Measurements from ENCODE around the gene HCLS1.
"Not testable (repeated sequence)": the region's sequence is repeated elsewhere in the genome, so short reads cannot be mapped to it uniquely, and the experiment has no call there.

HCLS1 gene

DNA sequence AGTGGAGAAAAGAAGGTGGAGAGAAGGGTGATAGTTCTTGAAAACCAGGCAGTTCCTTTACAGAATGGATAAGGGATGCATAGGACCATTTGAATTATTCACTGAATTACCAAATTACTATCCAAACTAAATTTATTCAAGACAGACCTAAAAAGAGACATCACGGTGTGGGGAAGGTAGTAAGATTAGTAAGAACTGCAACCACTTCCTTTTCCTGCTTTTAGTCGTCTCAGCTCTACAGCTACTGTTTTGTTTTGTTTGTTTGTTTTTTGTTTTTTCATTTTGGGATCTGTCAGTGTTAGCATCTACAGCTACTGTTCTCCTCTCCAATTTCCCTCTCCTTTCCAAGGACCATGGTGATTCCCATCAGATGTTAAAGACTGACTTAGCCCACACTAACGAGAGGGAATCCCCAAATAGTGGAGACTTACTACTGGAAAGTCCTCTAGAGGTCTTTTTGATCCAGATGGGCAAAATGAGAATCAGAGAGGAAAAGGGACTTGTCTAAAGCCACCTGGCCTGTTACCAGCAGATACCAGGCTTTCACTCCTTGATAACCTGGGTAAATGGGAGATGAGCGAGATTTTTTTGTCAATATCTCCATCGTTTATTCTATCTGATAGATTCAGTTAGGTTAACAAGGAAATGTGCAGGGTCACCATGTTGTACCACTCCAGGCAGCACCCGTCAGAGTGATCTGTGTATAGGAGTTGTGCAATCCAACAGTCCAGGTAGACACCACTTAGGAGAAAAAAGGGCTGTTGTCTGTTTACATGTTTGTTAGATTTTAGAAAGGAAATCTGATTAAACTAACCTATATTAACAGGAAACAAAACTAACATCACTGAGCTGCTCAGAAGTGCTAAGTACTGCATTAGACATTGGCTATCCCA is 6.0 kb downstream of the HCLS1 start:
- DNase-seq (ENCODE audit: low read depth in 2 of 2) = no peak

DNA sequence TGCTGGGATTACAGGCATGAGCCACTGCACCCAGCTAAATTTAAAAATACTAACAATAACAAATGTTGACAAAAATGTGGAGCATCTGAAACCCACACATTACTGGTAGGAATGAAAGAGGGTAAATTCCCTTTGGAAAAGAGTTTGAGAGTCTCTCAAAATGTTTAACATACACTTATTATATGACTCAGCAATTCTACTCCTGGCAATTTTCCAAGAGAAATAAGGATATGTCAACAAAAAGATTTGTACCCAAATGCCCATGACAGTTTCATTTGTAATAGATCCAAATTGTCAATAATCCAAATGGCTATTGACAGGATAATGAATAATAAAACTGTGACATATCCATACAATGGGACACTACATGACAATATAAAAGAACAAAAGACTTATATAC is 9.0 kb downstream of the HCLS1 start:
- DNase-seq (ENCODE audit: low read depth in 2 of 2) = no peak

DNA sequence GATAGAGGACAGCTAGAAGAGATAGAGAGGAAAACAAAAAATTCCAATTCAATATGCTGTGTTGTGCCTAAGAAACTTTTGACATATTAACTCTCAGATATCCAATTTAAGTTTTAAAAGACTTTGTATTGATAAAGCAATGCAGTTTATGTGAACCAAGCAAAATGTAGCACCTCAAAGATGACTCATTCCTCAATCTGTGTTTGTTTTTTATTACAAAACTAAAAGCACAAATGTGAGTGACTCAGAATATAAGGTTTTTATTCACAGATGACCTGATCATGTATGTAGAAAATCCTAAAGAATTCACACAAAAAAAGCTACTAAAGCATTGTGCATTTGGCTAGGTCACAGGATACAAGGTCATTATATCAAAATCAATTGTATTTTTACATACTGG is 11.1 kb downstream of the HCLS1 start:
- DNase-seq (ENCODE audit: low read depth in 2 of 2) = no peak

DNA sequence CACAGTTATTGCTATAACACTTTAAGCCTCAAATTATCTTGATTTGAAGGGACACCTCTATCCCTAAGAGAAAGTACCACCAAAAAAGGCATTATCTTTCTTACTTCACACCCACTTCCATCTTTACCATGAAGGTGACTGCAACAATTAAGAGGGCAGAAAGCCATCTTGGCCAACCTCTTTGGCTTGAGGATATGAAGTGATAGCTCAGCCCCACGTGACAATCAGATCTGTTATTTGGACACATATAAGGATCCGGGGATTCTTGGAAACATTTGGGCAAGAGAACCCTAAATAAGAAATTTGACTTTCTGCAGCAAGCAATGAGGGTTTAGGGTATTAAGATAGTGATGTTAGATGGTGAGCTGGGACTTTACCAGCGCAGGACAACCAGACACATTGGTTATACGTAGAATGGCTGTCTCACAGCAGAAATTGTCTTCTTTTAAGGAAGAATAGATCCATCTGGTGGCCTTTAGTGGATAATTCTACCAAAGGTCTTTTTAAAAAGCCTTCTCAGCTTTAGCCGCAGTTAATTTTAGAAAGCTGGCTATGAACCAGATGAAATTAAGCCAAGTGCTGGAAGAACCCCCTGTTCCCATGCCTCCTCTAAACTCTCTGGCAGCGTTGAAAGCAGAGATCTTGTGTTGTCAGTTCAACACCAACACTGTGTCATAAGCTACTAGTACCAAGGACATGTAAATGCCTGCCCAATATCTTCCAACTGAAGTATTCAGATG is 12.3 kb downstream of the HCLS1 start:
- no peak for DNase-seq (ENCODE audit: low read depth in 2 of 2)

DNA sequence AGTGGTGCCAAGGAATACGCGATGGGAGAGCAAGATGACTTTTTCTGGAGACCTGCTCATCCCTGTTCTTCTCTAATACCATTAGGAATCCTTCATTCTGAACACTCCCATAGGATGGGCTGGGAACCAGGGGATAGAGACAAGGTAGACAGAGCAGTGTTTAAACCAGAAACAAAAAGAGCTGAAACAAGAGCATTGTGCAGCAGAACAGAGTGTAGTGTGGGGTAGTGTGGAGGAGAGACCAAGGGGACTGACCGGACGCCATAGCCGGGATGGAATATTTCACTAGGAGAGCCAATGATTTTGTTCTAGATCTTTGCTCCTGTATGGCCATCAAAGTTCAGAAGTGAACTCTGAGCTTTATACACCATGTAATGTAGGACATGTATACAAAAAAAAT is 15.6 kb downstream of the HCLS1 start:
- DNase-seq (ENCODE audit: low read depth in 2 of 2) = no peak

DNA sequence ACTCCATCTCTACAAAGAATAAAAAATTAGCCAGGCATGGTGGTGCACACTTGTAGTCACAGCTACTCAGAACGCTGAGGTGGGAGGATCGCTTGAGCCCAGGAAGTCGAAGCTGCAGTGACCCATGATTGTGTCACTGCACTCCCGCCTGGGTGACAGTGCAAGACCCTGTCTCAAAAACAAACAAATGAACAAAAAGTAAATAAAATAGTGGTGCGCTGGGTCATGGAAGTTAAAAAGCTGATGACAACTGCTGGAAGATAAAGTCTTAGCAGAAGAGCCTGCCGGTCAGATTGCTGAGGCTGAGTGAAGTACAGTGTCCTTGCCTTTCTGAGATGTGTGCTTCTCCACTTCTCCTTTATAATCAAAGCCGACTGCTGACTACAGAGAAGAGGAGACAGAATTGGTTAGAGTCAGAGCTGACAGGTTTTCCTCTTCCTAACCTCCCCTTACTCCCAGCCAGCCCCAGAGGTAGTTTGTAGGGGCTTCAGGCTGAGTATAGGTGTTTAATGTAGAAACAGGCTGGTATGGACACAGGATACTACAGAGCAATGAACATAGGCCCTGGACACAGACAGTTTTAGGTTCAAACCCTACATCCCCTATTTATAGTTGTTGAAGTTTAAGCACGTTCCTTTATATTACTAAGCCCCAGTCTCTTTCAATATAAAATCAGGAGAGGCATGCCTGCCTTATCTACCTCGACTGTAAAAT is 17.9 kb downstream of the HCLS1 start:
- DNase-seq (ENCODE audit: low read depth in 2 of 2) = no peak

DNA sequence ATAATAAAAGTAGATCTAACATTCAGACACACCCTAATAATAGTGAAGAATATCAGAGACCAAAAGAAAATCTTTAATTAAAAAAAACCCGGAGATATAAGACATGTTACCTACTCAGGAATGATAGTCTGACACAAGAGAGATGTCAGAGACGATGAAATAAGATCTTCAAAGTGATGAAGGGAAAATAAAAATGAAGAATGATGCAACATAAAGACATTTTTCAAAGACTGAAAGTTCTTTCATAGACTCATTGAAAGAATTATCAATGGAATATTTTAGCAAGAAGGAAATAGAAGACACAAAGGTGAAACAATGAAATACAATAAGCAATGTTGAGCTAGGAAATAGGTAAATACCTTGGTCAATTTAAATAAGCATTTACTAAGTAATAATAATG is 19.6 kb downstream of the HCLS1 start:
- no peak for DNase-seq (ENCODE audit: low read depth in 2 of 2)

DNA sequence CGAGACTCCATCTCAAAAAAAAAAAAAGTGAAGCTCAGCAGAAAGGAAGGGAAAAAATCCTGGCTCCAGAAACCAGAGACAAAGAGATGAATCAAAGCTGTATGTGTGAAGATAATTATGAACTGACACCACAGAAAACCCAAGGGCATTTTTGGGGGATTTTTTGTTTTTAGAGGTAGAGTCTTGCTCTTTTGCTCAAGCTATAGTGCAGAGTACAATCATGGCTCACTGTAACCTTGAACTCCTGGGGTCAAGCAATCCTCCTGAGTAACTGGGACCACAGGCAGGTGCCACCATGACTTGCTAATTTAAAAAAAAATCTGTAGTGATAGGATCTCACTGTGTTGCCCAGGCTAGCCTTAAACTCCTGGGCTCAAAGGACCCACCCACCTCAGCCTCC is 22.8 kb downstream of the HCLS1 start:
- DNase-seq (ENCODE audit: low read depth in 2 of 2) = no peak

DNA sequence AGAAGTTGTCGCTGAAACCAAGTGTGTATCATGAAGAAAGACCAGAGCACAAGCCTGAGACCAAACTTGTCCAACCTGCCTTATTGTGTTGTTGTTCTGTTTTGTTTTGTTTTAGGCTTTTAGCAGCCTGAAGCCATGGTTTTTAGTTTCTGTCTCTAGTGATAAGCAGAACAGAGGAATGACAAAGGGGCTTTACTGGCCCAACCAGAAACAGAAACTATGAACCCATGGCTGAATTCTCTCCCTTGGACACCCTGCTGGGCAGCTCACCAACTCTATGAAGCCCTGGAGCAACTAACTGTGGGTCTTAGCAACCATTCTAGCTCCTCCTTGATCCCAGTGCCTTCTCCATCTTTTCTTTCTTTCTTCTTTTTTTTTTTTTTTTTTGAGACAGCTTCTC is 30.3 kb downstream of the HCLS1 start:
- DNase-seq (ENCODE audit: low read depth in 2 of 2) = no peak

DNA sequence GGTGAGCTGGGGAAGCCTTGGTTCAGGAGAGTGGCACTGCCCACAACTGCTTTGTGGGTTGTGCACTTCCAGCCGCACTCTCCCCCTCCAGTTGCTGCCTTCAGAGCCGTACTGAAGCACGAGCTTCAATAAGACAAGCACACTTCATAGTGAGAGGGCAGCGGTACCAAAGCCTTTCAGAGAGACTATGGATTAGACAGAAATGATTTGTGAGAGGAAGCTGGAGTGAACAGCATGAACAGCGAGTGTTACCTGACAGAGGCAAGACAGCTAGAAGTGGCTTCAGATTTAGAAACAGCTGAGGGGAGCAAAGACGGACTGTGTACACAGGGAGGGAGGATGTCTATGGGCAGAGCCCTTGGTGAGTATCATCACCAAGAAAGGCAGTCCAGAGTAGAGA is 31.1 kb downstream of the HCLS1 start:
- DNase-seq (ENCODE audit: low read depth in 2 of 2) = no peak

DNA sequence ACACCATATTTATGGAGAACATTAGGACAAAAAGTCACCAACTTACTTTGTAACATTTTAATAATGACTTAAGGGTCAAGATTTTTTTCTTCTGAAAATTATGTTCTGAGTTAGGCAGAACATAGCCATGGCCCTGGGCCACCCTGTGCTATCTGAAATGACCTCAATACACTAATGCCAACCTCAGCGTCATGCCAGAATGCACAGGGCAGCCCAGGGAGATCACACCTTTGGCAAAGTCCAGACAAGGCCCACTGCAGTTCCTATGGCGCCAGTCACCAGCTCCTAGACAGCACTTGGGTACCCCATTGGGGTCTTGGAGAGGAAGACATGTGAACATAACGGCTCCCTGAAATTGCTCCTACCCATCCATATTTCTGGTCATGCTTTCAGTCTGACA is 33.1 kb downstream of the HCLS1 start:
- no peak for DNase-seq (ENCODE audit: low read depth in 2 of 2)

DNA sequence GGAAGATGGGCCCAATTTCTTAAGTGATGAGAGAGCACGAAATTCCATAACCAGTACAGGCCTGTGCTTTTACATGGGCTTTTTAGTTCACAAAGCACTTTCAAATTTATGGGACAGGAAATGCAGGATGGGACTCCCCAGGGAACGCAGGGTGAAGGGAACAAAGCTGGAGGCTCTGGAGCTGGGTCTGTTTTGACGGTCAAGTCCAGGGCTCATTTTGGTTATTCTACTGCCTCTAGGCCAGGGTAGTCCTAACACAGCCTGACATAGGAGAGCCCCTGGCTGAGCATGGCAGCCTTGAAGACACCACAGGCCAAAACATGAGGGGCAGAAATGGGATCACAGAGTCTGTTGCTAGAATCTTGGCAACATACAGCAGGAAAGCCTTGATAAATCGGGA is 33.5 kb downstream of the HCLS1 start:
- no peak for DNase-seq (ENCODE audit: low read depth in 2 of 2)

DNA sequence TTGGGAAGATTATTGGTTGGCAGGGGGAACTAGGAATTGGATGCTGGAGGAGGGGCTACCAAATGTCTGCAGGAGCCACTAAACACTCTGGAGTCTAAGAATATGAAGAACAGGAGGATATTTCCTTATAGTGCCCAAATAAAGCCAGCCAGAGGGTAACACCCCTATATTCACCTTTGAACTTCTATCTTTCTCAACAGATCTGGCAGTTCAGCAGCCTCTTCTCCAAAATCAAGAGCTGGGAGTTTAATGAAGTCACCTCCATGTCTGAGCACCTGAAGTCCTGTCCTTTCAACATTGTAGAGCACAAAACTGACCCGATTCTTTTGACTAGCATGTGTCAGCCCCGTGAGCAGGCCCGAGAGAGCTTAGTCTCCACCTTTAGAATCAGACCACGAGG is 34.2 kb downstream of the HCLS1 start:
- no peak for DNase-seq (ENCODE audit: low read depth in 2 of 2)

DNA sequence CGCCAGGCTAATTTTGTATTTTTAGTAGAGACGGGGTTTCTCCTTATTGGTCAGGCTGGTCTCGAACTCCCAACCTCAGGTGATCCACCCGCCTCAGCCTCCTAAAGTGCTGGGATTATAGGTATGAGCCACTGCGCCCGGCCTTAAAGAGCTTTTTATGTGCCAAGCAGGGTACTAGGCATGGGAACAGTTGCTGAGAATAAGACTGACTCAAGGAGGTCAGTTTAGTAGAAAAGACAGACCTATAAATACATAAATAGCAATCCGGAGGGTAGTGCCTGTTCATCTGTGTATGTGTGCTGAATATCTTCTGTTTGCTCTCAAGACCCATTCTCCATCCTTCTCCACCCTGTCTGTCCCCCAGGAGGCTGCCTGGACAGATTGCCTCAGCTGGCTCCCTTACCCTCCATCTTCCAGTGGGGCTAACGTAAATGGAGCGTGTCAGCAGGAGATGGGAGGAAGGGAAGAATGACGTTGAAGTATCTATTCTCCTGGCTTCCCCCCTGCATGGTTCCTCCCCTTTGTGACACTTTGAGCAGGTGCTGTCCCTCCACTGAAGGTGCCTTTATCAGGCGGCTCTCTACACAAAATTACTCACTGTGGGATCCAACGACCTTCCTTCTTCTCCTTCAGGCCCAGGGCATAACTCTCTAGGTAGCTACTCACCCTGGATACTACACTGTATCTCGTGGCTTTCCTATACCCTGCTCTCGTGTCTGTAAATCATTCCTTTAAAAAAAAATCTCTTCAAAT is 36.4 kb downstream of the HCLS1 start:
- DNase-seq (ENCODE audit: low read depth in 2 of 2) = no peak

DNA sequence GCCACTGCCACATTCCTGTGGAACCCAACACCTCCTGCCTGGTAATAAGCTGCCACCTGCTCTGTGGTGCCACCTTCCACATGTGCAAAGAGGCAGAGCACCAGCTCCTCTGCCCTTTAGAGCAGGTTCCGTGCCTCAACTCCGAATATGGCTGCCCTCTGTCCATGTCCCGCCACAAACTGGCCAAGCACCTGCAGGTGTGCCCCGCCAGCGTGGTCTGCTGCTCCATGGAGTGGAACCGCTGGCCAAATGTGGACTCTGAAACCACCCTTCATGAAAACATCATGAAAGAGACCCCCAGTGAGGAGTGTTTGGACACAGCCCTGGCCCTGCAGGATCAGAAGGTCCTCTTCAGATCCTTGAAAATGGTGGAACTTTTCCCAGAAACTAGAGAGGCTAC is 39.2 kb downstream of the HCLS1 start:
- DNase-seq (ENCODE audit: low read depth in 2 of 2) = no peak

DNA sequence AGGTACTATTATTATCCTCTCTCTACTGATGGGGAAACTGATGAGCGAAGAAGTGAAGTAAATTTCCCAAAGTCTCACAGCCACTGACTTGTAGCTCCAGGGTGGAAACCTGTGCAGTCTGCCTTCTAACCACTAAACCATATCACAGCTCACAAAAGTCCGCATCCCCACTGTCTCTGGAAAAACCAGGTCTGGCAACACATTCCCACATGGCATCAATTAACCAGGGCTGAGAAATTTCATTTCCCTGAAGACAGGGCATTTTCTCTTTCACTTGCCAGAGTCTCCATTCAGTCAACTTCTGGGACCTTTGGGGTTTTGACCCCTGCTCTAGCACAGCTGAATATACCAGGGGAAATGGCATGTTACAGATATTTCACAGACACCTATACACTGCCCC is 41.0 kb downstream of the HCLS1 start:
- no peak for DNase-seq (ENCODE audit: low read depth in 2 of 2)

DNA sequence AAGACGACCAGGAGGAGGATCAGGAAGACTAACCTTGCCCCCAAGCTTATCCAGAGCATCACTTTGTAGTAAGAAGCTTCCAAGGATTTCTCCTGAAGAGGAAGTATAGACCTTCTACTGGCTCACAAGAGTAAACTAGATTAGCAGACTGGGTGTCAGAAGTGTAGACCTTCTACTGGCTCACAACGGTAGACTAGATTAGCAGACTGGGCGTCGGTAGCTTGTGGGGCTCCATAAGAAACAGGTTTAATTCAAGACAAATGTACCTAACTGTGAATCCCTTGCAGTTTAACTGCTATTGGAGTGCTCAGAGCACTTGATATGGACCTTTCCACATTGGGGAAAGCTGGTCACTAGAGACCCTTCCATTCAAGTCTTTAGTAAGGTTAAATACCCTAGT is 54.6 kb downstream of the HCLS1 start:
- DNase-seq (ENCODE audit: low read depth in 2 of 2) = no peak

DNA sequence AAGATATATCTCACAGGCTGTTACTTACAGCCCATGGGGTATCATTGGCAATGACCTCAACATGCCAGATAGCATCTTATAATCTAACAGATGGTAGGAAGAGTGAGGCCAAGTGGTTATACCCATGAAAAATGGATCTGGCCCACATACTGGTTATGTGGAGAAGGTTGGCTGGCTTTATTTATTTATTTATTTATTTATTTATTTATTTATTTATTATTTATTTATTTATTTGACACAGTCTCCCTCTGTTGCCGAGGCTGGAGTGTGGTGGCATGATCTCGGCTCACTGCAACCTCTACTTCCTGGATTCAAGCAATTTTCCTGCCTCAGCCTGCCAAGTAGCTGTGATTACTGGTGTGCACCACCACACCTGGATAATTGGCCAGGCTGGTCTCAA is 55.9 kb downstream of the HCLS1 start:
- no peak for DNase-seq (ENCODE audit: low read depth in 2 of 2)

DNA sequence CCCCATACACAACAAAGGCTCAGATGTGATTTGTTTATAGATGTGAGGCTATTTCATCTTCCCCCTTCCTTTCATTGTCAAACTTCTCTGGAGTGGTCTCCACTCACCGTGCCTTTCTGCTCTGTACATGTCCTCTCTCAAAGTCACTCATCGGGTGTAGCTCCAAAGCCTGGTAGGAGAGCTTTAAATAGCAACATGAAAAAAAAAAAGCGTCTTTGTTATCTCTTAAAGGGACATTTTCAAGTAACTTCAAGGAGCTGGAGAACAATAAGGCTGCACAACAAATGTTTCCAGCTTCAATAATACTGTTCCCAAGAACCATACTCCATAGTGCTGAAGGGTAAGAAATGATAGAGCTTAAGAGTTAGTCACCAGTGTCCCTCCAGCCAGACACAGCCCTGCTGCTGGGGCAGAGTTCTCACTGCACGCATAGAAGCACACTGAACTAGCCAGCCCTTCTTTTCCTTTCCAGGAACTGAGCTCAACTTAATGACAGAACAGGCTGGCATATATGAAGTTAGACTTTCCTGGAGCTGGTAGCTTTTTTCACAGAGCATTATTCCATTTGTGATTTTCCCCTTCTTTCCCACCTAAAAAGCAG is 59.4 kb downstream of the HCLS1 start:
- DNase-seq (ENCODE audit: low read depth in 2 of 2) = no peak

DNA sequence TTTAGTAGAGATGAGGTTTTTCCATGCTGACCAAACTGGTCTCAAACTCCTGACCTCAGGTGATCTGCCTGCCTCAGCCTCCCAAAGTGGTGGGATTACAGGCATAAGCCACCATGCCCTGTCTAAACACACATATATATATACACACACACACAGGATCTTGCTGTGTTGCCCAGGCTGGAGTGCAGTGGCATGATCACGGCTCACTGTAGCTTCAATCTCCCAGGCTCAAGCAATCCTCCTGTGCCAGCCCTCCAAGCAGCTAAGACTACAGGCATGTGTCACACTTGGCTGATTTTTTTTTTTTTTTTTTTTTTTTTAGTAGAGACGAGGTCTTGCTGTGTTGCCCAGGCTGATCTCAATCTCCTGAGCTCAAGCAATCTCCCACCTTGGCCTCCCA is 60.8 kb downstream of the HCLS1 start:
- not testable (repeated sequence) for DNase-seq (ENCODE audit: low read depth in 2 of 2)

DNA sequence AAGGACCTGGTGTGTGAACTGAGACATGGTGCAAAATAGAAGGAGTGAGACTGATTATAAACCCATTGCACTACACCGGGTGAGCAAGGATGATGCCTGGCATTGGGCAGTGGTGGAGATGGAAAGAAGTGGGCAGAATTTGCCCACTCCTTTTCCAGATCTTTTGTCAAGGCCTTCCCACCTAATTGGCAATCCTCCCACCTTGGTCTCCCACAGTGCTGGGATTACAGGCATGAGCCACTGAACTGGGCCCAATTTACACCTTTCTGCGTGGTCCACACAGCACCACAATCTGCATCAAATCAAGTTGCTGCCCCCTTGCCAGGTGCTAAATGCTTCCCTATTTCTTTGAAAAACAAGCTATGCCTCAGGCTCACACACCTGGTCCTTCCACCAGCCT is 62.1 kb downstream of the HCLS1 start:
- DNase-seq (ENCODE audit: low read depth in 2 of 2) = no peak

All from fibroblast of skin of left quadriceps (primary cell).